Kidney (tissue), 14 donors: ENCODE measurements around the gene PLSCR3. TPM values are rescaled to one million over a fixed set of nuclear protein-coding genes. Genes with fewer than 3 reads are reported as not detected.

ENCODE experiments used
- DNase-seq, 5 donors: peaks; one replicate each; pipeline ENCODE4 v3.0.0-alpha.2; 2013 to 2020
- FAIRE-seq: peaks from 2 replicates; lab custom pipeline; 2012; peaks lifted over from hg19 to GRCh38; lab: Jason Lieb, UNC
- H3K27ac ChIP-seq, 2 donors: one replicate each; pipeline ENCODE4 v1.7.0; 2013; ENCODE audit warnings: low read depth in 2 of 2, low read length in 2 of 2, inconsistent platforms in 1 of 2
- H3K27me3 ChIP-seq: one replicate; pipeline ENCODE4 v1.7.1; 2013; ENCODE audit warnings: low read length, inconsistent platforms; ENCODE audit not compliant: control insufficient read depth, insufficient read depth
- H3K36me3 ChIP-seq, 3 donors: one replicate each; pipeline versions ENCODE4 v1.7.0 to v1.7.1; 2013; ENCODE audit warnings: low read length in 3 of 3, control low read depth in 1 of 3, inconsistent platforms in 1 of 3; ENCODE audit not compliant: insufficient read depth in 3 of 3, control insufficient read depth in 2 of 3
- H3K4me1 ChIP-seq, 3 donors: one replicate each; pipeline versions ENCODE4 v1.7.0 to v1.7.1; 2013; ENCODE audit warnings: low read length in 3 of 3, inconsistent platforms in 1 of 3, low read depth in 1 of 3; ENCODE audit not compliant: control insufficient read depth in 2 of 3, insufficient read depth in 2 of 3
- H3K4me3 ChIP-seq, 3 donors: one replicate each; pipeline versions ENCODE4 v1.7.0 to v1.8.1; 2013; ENCODE audit warnings: low read length in 3 of 3, control low read depth in 1 of 3, inconsistent platforms in 1 of 3
- H3K9ac ChIP-seq, 3 donors: one replicate each; pipeline versions ENCODE4 v1.7.0 to v1.7.1; 2013; ENCODE audit warnings: low read length in 3 of 3, control low read depth in 1 of 3, inconsistent platforms in 1 of 3
- H3K9me3 ChIP-seq, 3 donors: one replicate each; pipeline versions ENCODE4 v1.7.0 to v1.7.1; 2013; ENCODE audit warnings: low read length in 3 of 3, control low read depth in 1 of 3, inconsistent platforms in 1 of 3; ENCODE audit not compliant: control insufficient read depth in 2 of 3, insufficient read depth in 1 of 3
- intact Hi-C: fragments of 100-400 bp; cut with DNase I; formaldehyde crosslinking; loops from one replicate; pipeline ENCODE4 v1.11.1; 2022
- polyA plus RNA-seq: library from polyadenylated mRNA; stranded (reverse); fragments of 350-450 nt; fragmentation: Illumina TruSeq; extraction: RNeasy Lipid Tissue Mini Kit (QIAGEN cat#74804); gene quantifications from one replicate; pipeline ENCODE4 v1.2.3, GENCODE V29; 2014; ENCODE audit warnings: low read depth, low replicate concordance; ENCODE audit not compliant: insufficient read depth
- total RNA-seq: library from RNA; stranded (reverse); fragmentation: NEBNext Ultra II Directional; extraction: Animal tissue kit (Norgen Biotek cat#: 25700); gene quantifications from one replicate; pipeline ENCODE4 v1.2.1, GENCODE V29; 2021
- TF ChIP-seq, protein P1 (sequence below): IDR thresholded peaks from 3 replicates; pipeline ENCODE4 v1.5.1; 2012; ENCODE audit warnings: mild to moderate bottlenecking, moderate library complexity, borderline replicate concordance; ENCODE audit not compliant: insufficient read depth; ENCODE audit errors: extremely low read depth
- donor health status: control.
- donor health status: control.
- donor health status: control.
- donor health status: control.
- donor health status: control.
- donor health status: DM: yes; HTN: yes; CAD: no.
- donor health status: Normal renal cell carcinoma (clear cell type).

Gene PLSCR3
- total and polyA plus RNA-seq, 2 donors from 2014 or later = 26.4 to 35.0 TPM

DNA sequence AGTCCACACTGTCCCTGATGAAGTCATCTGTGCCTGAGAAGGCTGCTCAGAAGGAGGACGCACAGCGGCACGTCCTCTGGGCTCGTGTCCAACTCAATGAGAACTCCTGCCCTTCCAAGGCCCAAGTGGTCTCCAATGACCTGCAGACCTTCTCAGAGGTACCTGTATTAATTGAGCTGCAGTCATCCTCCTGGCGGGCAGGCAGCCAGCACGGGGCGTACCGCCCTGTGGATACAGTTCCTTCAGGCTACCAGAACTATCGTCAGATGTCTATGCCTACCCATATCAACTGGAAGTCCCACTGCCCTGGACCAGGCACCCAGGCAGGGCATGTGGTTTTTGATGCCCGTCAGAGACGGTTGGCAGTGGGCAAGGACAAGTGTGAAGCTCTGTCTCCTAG is 38.0 kb upstream of the PLSCR3 start:
- intact Hi-C loops = no loop called here
- no peaks in the 10 kb centered on the region for H3K9me3 ChIP-seq
- no peaks in the 10 kb centered on the region for H3K36me3 ChIP-seq
- peaks cover 0 to 11% (median 0%) of the 10 kb centered on the region in 3 donors for H3K4me1 ChIP-seq
- TF ChIP-seq, protein P1, sequence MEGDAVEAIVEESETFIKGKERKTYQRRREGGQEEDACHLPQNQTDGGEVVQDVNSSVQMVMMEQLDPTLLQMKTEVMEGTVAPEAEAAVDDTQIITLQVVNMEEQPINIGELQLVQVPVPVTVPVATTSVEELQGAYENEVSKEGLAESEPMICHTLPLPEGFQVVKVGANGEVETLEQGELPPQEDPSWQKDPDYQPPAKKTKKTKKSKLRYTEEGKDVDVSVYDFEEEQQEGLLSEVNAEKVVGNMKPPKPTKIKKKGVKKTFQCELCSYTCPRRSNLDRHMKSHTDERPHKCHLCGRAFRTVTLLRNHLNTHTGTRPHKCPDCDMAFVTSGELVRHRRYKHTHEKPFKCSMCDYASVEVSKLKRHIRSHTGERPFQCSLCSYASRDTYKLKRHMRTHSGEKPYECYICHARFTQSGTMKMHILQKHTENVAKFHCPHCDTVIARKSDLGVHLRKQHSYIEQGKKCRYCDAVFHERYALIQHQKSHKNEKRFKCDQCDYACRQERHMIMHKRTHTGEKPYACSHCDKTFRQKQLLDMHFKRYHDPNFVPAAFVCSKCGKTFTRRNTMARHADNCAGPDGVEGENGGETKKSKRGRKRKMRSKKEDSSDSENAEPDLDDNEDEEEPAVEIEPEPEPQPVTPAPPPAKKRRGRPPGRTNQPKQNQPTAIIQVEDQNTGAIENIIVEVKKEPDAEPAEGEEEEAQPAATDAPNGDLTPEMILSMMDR = no peak
- no peak for FAIRE-seq
- no peaks in the 10 kb centered on the region for H3K27me3 ChIP-seq
- no peak overlapping the region for H3K27ac ChIP-seq
- no peak overlapping the region for H3K4me3 ChIP-seq
- no peak overlapping the region for H3K9ac ChIP-seq
- no peak for DNase-seq

DNA sequence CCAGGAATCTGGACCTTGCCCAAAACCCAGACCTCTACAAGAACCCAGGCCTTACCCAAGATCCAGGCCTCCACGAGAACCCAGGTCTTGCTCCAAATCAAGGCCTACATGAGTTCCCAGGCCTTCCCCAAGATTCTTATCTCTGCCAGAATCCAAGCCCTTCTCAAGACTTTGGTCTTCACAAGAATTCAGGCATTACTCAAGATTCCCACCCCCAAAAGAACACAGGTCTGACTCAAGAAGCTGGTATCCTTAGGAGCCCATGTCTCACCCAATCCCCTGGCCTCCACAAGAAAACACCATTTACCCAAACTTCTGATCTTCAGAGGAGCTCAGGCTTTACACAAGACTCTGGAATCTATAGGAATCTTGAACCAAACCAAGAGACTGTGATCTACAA is 36.9 kb upstream of the PLSCR3 start:
- no peak overlapping the region for H3K4me3 ChIP-seq
- intact Hi-C loops = no loop called here
- H3K4me1 ChIP-seq = peaks cover 0 to 5% (median 0%) of the 10 kb centered on the region in 3 donors
- H3K27ac ChIP-seq = no peak overlapping the region
- no peaks in the 10 kb centered on the region for H3K36me3 ChIP-seq
- H3K27me3 ChIP-seq = no peaks in the 10 kb centered on the region
- no peak for FAIRE-seq
- no peak overlapping the region for H3K9ac ChIP-seq
- TF ChIP-seq, protein P1 = no peak
- no peak for DNase-seq
- no peaks in the 10 kb centered on the region for H3K9me3 ChIP-seq

DNA sequence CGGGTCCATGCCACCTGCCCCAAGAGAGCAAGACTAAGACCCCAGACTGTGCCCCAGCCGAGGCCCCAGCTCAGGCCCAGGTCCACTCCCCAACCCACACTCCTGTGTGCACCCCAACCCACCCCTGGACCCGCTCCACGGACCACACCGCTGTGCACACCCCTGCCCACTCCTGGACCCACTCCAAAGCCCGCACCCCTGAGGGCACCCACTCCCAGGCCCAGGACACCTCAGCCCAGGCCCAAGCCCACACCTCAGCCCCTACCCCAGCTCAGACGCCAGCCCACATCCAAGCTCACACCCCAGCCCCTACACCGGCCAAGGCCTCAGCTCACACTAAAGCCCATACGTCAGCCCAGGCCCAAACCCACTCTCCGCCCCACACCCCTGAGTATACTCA is 35.4 kb upstream of the PLSCR3 start:
- Histone ChIP-seq H3K4me3 (no peak overlapping the region), H3K27me3 (no peaks in the 10 kb centered on the region), H3K36me3 (no peaks in the 10 kb centered on the region), H3K4me1 (no peaks in the 10 kb centered on the region), H3K9me3 (no peaks in the 10 kb centered on the region), H3K9ac (no peak overlapping the region), H3K27ac (no peak overlapping the region)
- DNase-seq = no peak
- TF ChIP-seq, protein P1 = no peak
- no peak for FAIRE-seq
- intact Hi-C loops = no loop called here

DNA sequence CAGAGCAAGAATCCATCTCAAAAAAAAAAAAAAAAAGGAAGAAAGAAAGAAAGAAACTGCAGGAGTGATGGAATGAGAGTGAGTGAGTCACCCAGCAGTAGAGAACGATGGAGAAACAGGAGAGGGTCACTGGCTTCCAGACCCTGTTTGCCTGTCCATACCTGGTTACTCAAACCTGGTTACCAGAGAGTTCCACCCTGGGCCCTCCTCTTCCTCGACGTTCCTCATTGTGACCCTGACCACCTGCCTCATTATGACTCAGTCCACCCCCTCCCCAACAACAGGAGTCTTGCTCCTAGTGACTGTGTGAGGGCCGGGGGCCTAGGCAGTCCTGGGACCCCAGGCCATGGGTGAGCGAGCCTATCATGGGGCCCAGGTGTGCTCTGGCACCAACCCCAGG is 34.2 kb upstream of the PLSCR3 start, which contains the start of gene SPEM3:
SPEM3 (plus strand) TSS at position 301 of the 400 bp plus-strand sequence; CDS start at position 347, 46 bp downstream.
- intact Hi-C loops = no loop called here
- Histone ChIP-seq H3K4me3 (no peak within 1 kb of the TSS), H3K27ac (no peak within 1 kb of the TSS), H3K27me3 (no peaks in the 10 kb centered on the region), H3K9me3 (no peaks in the 10 kb centered on the region), H3K36me3 (no peaks in the 10 kb centered on the region), H3K4me1 (no peaks in the 10 kb centered on the region), H3K9ac (no peak within 1 kb of the TSS)
- TF ChIP-seq, protein P1 = no peak
- no peak for DNase-seq
- FAIRE-seq = no peak
